ENCODE results near the gene MYO15B.

Gene MYO15B

GRCh38 chr17:75602644-75603043 is 15.0 kb downstream of the MYO15B start:
- no peak for DNase-seq (ENCODE audit: low read depth in 2 of 2)

GRCh38 chr17:75603123-75603522 is 15.5 kb downstream of the MYO15B start:
- no peak for DNase-seq (ENCODE audit: low read depth in 2 of 2)

- DNase-seq (ENCODE audit: low read depth in 2 of 2): no peak
Measured at GRCh38 chr17:75604034-75604695, 16.6 kb downstream of the MYO15B start.

GRCh38 chr17:75605790-75606189 is 18.2 kb downstream of the MYO15B start:
- no peak for DNase-seq (ENCODE audit: low read depth in 2 of 2)

GRCh38 chr17:75607086-75607485 is 19.5 kb downstream of the MYO15B start:
- no peak for DNase-seq (ENCODE audit: low read depth in 2 of 2)

- no peak for DNase-seq (ENCODE audit: low read depth in 2 of 2)
Measured at GRCh38 chr17:75610103-75610984, 22.7 kb downstream of the MYO15B start.

GRCh38 chr17:75611851-75612429 is 24.3 kb downstream of the MYO15B start:
- no peak for DNase-seq (ENCODE audit: low read depth in 2 of 2)

GRCh38 chr17:75612906-75613626 is 25.5 kb downstream of the MYO15B start:
- no peak for DNase-seq (ENCODE audit: low read depth in 2 of 2)

GRCh38 chr17:75614006-75614405 is 26.4 kb downstream of the MYO15B start:
- DNase-seq (ENCODE audit: low read depth in 2 of 2): no peak

GRCh38 chr17:75614556-75615270 is 27.1 kb downstream of the MYO15B start:
- no peak for DNase-seq (ENCODE audit: low read depth in 2 of 2)

GRCh38 chr17:75615301-75615700 is 27.7 kb downstream of the MYO15B start:
- no peak for DNase-seq (ENCODE audit: low read depth in 2 of 2)

GRCh38 chr17:75616521-75617122 is 29.0 kb downstream of the MYO15B start:
- DNase-seq (ENCODE audit: low read depth in 2 of 2): no peak

GRCh38 chr17:75617218-75617617 is 29.6 kb downstream of the MYO15B start:
- DNase-seq (ENCODE audit: low read depth in 2 of 2): no peak

- no peak for DNase-seq (ENCODE audit: low read depth in 2 of 2)
Measured at GRCh38 chr17:75617675-75618074, 30.1 kb downstream of the MYO15B start.

GRCh38 chr17:75619506-75620431 is 32.2 kb downstream of the MYO15B start:
- DNase-seq (ENCODE audit: low read depth in 2 of 2): no peak

- DNase-seq (ENCODE audit: low read depth in 2 of 2): no peak
Measured at GRCh38 chr17:75621489-75621888, 33.9 kb downstream of the MYO15B start.

- no peak for DNase-seq (ENCODE audit: low read depth in 2 of 2)
Measured at GRCh38 chr17:75622076-75622475, 34.5 kb downstream of the MYO15B start.

- no peak for DNase-seq (ENCODE audit: low read depth in 2 of 2)
Measured at GRCh38 chr17:75622771-75623273, 35.2 kb downstream of the MYO15B start.

- no peak for DNase-seq (ENCODE audit: low read depth in 2 of 2)
Measured at GRCh38 chr17:75623386-75623785, 35.8 kb downstream of the MYO15B start.

GRCh38 chr17:75624021-75624420 is 36.4 kb downstream of the MYO15B start:
- no peak for DNase-seq (ENCODE audit: low read depth in 2 of 2)
